SK-MEL-5 (cell line): ENCODE results near the gene PTGS2. TPM values are rescaled to one million over a fixed set of nuclear protein-coding genes. Genes with fewer than 3 reads are reported as not detected.

ENCODE experiments used
- DNase-seq: peaks from one replicate; pipeline ENCODE4 v3.0.0-alpha.2; 2016; ENCODE audit warnings: low read depth, low spot score
- in situ Hi-C: cut with HindIII; loops from 2 replicates; pipeline ENCODE4 v1.10.0; 2016; ENCODE audit warnings: low sequenced_read_pairs, high pct_unique_total_duplicates, low pct_unique_long_range_greater_than_20kb
- polyA plus RNA-seq, 2 experiments: library from polyadenylated mRNA; depleted of rRNA; stranded (reverse); fragments of >200 nt; gene quantifications; 2 replicates each; pipeline ENCODE4 v1.2.3, GENCODE V29; 2015
- total RNA-seq: library from RNA; depleted of rRNA; stranded (reverse); fragments of >200 nt; shearing (Covaris generic); gene quantifications from 2 replicates; pipeline ENCODE4 v1.2.3, GENCODE V29; 2014; rRNA removed

PTGS2 gene
- 1.4 and 1.9 TPM in 2 replicates for total RNA-seq
- polyA plus RNA-seq (2015; cell fraction: cytosol; rRNA removed), result 1.1 and 1.8 TPM in 2 replicates
- 4.5 and 8.6 TPM in 2 replicates for polyA plus RNA-seq (2015; cell fraction: nucleus; rRNA removed)

DNA sequence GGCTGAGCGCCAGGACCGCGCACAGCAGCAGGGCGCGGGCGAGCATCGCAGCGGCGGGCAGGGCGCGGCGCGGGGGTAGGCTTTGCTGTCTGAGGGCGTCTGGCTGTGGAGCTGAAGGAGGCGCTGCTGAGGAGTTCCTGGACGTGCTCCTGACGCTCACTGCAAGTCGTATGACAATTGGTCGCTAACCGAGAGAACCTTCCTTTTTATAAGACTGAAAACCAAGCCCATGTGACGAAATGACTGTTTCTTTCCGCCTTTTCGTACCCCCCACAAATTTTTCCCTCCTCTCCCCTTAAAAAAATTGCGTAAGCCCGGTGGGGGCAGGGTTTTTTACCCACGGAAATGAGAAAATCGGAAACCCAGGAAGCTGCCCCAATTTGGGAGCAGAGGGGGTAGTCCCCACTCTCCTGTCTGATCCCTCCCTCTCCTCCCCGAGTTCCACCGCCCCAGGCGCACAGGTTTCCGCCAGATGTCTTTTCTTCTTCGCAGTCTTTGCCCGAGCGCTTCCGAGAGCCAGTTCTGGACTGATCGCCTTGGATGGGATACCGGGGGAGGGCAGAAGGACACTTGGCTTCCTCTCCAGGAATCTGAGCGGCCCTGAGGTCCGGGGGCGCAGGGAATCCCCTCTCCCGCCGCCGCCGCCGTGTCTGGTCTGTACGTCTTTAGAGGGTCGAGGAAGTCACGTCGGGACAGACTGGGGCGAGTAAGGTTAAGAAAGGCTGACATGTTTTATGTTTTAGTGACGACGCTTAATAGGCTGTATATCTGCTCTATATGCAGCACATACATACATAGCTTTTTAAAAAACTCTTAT lies at the start of gene PTGS2:
Gene PTGS2, minus strand, starts transcription at position 179 of the 817 bp plus-strand sequence. Its CDS starts 133 bp downstream, at position 46.
- in situ Hi-C loops, result no loop called here

DNA sequence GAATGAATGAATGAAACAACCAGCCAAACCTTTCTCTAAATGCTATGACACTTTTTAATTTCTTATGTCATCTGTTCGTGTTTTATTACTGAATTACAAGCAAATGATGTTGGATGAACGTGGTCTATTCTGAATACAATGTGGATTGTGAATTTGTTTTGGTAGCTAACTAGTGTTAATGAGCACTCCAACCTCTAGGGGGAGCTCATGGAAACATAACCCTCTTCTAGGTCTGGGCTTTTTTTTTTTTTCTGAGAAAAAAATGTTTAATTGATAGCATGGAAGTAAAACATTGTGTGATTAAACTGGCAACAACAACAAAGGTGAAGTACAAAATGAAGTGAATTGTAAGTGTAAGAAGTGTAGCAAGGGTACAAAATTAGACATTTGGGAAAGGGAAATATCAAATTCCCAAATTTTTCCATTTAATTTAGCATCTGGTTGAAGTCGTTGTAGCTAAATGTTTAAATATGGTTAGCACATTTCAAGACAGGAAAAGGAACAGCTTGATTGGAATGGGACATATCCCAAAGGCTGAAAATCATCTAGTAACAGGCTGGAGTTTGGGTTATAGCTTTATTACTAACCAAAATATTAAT lies 42.6 kb upstream of the PTGS2 start:
- in situ Hi-C loops, result no loop called here
- DNase-seq, result peak; percentile 76

More for the DNA sequence above, at the start of gene PTGS2:
- peak; percentile 88 for DNase-seq

DNA sequence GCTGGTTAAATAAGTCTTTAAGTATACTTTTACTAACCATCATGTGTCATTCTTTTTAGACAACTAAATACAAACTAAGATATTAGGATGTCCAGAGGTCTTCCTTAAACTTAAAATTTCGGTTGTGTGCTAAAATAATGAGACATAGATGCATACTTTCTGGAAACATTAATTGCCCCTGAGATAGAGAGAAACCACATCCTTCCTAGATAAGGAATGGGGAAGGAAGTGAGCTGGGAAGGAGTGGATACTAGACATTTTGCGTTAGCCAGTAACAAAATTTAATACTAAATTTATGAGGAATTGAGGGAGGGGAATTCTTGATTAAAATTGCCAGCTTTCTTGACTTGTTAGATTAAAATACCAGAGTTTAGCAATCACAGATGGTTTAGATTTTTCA lies 37.1 kb upstream of the PTGS2 start:
- DNase-seq, result no peak
- in situ Hi-C loops, result no loop called here

DNA sequence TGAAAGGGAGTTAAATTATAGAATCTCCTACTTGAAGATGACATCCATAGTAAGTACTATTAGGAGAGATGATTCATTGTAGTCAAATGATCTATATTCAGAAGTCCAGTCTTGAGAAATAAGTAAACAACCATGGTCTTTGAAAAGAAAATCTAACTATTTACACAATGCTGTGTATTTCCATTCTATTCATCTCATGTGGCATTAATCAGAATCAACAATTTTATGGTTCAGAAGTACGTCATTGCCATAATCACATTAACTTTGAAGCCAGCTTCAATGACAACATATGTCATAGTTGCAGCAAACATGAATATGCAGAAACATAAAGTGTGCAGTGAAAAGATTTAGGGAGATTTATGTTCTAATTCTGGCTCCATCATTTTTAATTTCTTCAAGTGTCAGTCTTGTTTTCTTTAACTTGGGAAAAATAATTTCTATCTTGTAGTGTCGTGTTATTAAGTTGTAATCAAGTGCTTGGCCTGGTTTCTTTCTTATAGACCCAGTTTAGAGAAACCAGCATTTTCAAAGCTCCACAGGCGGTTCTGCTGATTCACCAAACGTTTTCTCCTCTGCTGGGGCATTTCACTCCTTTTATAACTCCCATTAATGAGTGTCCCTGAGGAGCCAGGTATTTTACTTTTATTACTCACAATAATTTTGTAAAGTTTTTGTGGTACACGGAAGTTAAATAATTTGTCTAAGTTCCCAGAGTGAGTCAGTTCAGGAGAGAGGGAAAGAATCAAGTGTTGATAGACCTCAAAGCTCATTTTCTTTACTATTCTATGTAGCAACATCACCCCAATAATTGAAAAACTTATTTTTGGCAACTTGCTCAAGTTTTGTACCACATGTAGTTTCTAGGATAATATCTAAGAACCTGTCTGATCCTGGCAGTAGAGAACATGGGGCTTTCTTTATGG lies 35.9 kb upstream of the PTGS2 start:
- peak; percentile 56 for DNase-seq
- in situ Hi-C loops, result no loop called here

DNA sequence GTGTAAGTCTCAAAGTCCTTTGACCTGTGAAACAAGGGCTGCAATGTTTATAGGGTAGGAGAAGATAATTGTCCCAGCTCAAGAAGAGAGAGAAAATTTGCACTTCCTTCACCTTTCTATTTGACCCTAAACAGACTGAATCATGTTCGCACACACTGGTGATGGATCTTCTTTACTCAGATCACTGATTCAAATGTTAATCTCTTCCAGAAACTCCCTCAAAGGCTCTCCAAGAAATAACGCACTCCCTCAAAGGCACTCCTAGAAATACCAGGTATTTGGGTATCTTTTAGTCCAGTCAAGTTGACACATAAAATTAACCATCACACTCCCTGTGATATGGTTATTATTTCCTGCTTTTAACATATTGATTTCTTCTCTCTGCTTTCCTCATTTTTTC lies 30.5 kb upstream of the PTGS2 start:
- DNase-seq, result no peak
- in situ Hi-C loops, result no loop called here

DNA sequence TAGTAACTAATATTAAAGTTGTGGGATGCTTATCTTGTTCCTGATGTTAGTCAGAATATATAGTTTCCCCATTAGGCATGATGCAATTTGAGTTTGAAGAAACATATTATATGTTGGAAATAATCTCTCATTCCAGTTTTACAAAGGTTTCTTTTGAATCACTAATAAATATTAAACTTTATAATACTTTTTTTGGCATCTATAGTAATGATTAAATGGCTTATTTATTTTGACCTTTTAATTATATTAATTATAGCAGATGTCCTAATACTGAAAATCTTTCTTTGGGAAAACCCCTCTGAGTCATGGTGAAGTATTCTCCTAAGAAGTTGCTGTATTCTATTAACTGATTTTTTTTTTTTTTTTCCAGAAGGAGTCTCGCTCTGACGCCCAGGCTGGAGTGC lies 28.5 kb upstream of the PTGS2 start:
- in situ Hi-C loops, result no loop called here
- DNase-seq, result no peak

DNA sequence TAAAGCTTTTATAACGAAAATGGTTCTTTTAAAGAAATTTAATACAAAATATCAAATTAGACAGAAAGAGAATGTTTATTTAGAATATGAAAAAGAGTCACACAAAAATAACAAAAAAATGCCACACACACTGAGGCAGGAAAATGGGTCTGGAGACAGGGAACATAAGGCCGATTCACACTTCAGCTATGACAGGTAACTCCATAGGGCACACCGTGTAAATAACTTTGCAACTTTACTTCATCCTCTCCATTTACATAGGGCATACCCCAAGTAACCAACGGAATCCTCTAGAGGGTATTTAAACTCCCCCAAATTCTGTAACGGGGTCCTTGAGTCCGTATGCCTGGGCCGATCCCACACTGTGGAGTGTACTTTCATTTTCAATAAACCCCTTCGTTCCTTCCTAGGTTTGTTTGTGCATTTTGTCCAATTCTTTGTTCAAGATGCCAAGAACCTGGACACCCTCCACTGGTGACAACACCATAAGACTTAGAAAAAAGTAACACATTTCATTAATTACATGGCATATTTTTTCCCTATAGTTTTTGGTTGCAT lies 23.1 kb upstream of the PTGS2 start:
- DNase-seq, result no peak
- in situ Hi-C loops, result loop anchor here (5.0 kb wide), 1 partner anchor 96 kb away; no protein-coding TSS in a partner anchor

DNA sequence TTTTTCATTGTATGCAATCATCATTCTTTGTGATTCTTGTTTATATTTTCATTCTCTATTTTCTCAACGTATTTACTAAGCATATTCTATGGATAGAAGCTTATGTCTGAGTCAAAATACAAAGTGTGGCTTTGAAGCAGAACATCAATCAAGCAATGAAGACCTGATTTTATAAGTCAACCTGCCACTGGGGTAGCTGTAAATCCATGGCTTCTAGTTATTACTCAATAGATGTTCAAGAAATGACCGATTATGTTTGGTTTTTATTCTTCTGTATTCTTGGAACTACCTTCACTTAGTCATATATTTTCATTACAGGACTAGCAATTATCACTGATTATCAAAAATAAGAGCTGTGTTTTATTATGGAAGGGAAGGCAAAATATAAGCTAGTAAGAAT lies 20.5 kb upstream of the PTGS2 start:
- in situ Hi-C loops, result loop anchor here (5.0 kb wide), 1 partner anchor 93 kb away; no protein-coding TSS in a partner anchor

DNA sequence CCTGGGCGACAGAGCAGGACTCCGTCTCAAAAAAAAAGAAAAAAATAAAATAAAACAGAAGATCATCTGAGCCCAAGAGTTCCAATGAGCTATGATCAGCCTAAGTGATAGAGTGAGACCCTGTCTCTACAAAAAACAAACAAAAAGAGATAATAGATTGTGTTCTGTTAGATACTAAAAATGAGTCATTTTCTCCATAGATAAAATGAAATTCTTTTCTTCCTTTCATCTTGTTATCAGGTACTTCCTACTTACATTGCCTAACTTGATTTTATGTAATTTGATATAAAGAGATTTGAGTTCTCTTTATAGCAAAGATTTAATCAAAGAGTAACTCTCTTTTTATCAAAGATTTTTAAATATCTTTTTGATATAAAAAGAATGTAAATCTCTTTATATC lies 19.3 kb upstream of the PTGS2 start:
- DNase-seq, result no peak

More for the DNA sequence above, 20.5 kb upstream of the PTGS2 start:
- no peak for DNase-seq

DNA sequence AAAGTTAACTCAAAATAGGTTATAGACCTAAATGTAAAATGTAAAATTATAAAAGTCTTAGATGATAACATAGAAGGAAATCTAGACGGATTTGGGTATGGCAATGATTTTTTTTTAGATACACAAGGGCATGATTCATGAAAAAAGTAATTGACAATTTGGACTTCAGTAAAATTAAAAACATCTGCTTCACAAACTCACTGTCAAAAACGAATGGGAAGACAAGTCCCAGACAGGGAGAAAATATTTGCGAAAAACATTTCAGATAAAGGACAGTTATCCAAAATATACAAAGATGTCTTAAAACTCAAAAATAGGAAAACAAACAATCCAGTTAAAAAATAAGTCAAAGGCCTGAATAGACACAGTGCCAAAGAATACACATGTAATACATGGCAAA lies 9.7 kb upstream of the PTGS2 start:
- DNase-seq, result no peak

More for the DNA sequence above, 19.3 kb upstream of the PTGS2 start:
- in situ Hi-C loops, result no loop called here

DNA sequence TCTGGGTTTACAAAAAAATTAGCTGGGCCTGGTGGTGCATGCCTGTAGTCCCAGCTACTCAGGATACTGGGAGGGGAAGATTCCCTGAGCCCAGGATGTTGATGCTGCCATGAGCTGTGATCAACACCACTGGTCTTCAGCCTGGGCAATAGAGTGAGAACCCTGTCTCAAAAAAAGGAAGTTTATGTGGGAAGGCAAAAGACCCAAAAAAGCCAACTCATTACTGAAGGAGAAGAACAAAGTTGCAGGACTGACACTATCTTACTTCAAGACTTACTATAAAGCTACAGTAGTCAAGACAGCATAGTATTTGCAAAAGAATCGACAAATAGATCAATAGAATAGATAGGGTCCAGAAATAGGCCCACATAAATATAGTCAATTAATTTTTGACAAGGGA lies 9.2 kb upstream of the PTGS2 start:
- DNase-seq, result no peak
- in situ Hi-C loops, result no loop called here

More for the DNA sequence above, 9.7 kb upstream of the PTGS2 start:
- in situ Hi-C loops, result no loop called here

DNA sequence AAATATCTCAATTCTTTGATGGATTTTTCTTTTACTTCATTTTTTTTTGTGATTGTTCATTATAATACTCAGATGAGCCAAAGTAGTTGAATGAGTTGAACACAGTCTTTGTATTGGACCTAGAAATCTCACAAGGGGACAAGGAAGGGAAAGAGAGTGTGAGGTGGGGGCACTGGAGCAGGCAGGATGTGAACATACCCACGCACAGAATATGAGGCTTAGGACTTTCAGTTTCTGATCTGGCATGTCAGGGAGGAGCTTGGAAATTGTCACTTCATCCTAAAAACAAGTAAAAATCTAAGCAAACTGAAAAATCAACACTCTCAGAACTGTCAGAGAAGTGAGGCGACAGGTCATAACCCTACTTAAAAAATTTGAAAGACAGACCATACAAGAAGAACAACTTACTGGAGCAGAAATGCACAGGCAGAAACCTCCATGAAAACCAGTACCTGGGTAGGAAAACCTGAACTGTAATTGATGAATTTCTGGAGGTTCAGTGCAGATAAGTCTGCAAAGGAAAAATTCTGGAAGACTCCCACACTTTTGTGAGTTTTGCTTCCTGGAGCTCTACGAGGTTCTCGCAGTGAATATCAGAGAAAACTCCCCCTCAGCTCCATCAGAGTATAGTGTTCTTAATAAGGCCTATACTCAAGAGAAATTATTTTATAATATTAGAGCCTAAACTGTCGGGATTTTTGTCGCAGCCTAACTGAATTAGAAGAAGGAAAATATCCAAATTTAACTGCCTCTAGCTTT lies 3.6 kb upstream of the PTGS2 start:
- in situ Hi-C loops, result no loop called here
- DNase-seq, result no peak

DNA sequence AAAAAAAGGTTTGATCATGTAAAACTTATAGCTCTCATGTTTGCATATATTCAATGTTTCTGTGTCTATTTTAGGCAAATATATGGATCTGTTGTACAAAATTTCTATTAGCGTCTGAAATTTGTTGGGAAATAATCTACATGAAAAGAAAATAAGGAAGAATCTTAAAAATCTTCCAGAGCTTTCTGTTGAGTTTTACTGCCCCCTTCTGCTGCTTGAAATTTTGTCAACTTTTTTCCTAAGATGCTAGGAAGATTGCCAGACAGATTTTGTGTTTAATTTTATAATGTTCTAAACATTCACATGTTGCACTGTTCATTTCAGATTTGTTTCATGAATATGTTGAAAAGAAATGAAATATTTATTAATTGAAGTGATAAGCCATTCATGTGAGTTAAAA lies 2.5 kb upstream of the PTGS2 start:
- in situ Hi-C loops, result no loop called here
- no peak for DNase-seq

DNA sequence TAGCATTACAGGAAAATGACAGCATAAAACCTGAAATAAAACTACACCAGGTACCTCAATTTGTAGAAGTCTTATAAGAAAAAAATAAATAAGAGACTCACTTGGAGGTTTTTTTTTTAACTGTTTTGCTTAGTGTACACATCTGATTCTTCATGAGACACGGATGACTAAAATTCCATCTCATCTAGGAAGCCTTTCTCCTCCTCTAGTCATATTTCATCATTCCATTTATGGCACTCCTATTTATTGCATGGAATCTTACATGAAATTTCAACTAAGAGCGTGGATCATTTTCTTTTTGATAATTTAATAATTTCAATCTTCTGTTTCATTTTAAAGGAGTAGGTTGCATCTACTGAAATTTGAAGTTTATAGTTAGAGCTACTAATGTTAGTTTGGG lies 1.6 kb upstream of the PTGS2 start:
- in situ Hi-C loops, result no loop called here

DNA sequence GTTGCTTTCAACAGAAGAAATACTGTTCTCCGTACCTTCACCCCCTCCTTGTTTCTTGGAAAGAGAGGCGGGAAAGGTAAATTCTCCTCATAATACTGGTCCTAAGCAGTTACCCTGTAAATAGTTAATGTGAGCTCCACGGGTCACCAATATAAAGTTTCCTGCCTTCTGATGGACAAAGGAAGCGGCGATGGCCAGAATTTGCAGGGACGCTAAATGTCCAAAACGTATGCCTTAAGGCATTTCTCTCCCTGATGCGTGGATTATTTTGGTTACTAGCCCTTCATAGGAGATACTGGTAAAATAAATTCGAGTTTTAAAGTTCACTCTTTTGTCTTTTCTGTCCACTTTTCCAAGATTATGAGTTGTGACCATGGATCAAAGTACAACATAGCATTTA lies 898 bp upstream of the PTGS2 start:
- no peak for DNase-seq
- in situ Hi-C loops, result no loop called here

More for the DNA sequence above, 1.6 kb upstream of the PTGS2 start:
- no peak for DNase-seq

DNA sequence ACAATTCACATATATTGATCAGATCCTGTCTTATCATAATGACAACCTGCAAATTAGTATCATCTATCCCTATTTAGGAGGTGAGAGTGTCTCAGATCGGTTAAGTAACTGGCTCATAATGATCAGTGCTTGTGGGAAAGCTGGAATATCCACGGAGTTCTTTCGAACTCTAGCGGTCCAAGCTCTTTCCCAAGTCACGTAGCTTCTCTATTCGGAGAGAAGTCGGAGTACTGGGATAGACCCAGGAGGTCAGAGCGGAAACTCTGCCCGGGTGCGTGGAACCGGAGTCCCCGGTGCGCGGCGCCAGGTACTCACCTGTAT lies 339 bp downstream of the PTGS2 start:
- in situ Hi-C loops, result no loop called here

DNA sequence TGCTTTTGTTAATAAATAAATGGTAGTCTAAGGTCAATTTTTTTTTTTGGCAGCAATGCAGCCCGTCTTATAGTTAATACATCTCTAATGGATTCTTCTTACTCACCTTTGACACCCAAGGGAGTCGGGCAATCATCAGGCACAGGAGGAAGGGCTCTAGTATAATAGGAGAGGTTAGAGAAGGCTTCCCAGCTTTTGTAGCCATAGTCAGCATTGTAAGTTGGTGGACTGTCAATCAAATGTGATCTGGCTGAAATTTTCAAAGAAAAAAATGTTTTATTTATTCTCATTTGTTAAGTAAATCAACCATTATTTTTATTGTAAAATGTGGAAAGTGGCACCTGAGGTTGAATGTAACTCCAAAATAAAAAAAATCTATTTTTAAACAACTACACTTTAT lies 2.1 kb downstream of the PTGS2 start:
- no peak for DNase-seq
- in situ Hi-C loops, result no loop called here

More for the DNA sequence above, 339 bp downstream of the PTGS2 start:
- no peak for DNase-seq
